ENCODE measurements around the gene ARPP21. TPM values are rescaled to one million over a fixed set of nuclear protein-coding genes. Genes with fewer than 3 reads are reported as not detected.

The ARPP21 gene
- polyA plus RNA-seq, 1 donor: 219 TPM

DNA sequence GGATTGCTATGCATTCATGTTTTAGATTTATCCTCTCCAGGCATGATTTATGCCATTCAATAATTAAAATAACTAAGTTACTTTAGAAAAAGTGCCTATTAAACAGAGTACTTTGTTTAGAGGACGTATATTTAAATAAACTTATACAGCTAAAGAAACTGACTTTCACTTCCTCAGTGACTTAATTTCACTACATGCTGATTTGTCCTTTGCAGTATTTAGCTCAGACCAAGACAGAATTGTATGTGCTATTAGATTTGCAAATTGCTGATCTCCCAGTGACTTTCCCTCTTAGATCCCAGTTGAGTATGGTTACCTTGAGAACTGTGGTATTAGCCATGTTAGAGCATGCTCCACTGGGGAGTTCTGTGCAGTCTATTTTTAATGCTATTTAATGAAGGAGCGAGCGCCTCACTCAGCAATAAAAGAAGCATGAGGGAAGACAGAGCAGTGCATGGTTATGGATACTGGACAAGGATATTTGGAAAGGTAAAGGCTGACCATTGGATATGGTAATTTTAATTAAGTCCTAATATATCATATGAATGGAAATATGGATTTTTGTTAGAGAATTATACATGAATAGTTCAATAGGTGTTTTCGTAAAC, 2.7 kb downstream of the ARPP21 start:
- DNase-seq (ENCODE audit: low read depth): no peak

DNA sequence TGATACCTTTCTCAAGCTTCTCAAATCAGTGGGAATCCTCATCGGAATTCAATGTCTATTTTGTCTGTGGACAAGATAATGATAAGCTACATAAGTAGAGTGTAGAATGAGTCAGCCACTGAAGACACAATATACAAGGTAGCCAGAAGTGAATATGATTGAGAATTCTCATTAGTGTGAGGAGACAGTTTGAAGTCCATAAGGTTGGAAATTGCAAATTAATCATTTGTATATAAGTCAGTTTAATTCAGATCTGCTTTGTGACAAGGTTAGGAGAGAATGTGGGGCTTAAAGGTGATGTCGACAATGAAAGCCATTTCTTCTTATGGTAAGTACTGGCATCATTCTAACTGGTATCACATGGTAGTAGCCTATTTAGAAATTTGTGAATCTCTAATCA, 4.2 kb downstream of the ARPP21 start:
- DNase-seq (ENCODE audit: low read depth): no peak

DNA sequence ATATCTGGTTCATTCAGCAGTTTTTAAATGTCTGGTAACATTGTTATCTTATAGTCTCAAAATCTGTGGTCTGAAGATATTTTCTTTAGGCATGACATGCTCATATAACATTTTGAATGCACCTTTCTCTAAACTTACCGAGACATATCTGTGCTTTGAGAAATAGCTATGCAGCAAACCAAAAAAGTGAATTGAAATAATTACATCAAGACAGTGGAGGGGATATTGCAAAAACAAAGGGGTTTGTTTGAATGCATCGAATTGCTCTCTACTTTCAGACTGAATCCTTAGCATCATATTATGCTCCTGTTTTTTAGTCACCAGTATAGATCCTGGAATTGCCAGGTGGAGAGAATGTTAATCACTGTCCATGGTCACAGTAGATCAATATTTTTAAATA, 5.1 kb downstream of the ARPP21 start:
- DNase-seq (ENCODE audit: low read depth): no peak

DNA sequence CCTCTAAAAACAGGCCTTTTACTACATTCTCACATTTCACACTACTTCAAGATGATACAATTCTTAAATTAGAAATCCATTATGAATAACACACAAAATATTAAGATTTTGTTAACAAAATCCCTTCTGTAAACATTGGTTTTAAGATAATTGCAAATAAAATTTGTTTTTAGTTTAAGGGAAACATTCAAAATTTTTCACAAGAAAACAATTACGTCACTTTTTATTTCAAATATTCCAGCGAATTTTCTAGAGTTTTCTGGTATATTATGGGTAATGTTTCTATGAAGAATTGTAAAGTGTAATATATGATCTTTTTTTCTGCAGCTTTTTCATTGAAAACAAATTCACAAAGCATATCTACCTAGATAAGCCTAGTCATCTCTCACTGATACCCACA, 5.9 kb downstream of the ARPP21 start:
- DNase-seq (ENCODE audit: low read depth): no peak

DNA sequence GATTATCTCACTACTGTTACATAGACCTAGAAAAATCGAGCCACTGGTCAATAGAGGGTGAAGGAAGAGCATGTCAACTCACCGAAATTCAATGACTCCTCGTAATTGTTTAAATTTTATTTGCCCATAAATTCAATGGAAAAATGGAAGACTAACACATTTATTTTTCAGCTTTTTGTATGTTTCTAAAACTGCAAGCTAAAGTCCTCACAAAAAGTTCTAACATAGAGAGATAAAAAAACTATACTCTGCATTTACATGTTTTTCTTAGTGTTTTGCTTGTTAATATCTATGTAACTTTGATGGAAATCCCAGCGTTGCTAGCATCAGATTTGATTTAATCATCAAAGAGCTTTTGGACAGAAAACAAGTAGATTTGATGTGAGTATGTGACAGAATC, 6.8 kb downstream of the ARPP21 start:
- DNase-seq (ENCODE audit: low read depth): no peak

DNA sequence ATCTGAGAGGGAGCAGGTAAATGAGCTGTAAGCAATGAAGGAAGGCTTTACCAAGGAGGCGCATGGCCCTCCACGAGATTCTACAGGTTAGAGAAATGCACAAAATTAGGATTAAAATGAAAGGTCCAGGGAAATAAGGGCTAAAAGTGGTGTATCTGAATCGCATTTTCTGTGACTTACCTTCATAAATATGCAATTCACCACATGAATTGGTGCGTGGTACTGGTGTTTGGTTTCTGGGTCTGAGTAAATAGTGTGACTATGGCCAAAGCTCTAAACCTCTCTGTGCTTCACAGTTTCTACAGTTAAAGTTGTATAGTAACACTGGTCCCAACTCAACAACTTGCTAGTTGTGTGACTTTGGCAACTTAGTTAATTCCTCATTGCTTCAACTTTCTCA, 8.1 kb downstream of the ARPP21 start:
- no peak for DNase-seq (ENCODE audit: low read depth)

DNA sequence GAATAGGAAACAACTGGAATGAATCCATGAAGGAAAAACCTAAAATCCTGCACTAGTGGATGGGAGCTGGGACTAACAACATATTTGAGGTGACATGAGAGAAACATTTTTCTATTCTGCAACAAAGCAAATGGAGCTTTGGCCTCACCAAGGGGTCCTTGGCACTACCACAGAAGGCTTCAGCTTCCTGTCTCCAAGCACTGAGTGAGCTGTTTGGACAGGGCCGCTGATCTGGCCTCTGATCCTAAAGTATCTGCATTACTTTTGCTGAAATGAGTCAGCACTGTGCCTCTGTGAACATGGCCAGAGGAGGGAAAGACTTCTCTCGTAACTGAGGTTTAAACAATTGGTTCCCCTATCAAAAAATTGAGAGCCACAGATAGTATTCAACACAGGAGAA, 9.0 kb downstream of the ARPP21 start:
- DNase-seq (ENCODE audit: low read depth): no peak

DNA sequence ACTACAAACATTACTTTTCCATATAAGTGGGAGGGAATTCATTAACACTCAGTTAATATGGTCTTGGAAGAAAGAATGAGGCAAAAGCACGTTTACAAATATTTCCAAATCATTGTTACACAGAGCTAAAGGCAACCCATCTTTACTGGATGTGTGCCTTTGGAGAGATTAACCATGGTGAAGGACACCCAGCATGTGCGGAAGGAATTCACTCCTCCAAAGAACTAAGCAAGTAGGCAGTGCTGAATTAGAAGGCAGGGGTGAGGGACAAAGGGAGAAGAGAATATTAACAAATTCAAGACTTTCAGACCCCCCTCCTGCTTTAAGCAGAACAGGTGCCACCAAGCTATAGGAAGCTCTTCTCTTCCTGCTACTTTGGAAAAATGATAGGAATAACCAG, 10.1 kb downstream of the ARPP21 start:
- no peak for DNase-seq (ENCODE audit: low read depth)

DNA sequence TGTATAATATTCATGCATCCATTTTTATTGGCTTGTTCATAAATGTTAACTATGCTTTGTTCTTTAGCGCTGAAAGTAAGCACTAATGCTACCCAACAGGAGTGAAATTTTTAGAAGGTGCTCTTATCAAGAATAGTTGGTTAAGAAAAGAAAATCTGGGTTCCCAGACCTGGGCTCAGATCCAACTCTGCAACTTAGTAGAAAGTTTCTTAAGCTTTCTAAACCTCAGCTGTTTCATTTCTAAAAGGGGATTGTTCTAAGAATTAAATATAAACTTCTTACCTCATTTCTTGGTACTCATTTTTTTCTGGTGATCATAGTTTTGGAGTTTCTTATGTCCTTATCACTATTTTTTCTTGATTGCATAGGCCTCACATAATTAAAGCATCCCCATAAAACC, 12.1 kb downstream of the ARPP21 start:
- DNase-seq (ENCODE audit: low read depth): no peak

DNA sequence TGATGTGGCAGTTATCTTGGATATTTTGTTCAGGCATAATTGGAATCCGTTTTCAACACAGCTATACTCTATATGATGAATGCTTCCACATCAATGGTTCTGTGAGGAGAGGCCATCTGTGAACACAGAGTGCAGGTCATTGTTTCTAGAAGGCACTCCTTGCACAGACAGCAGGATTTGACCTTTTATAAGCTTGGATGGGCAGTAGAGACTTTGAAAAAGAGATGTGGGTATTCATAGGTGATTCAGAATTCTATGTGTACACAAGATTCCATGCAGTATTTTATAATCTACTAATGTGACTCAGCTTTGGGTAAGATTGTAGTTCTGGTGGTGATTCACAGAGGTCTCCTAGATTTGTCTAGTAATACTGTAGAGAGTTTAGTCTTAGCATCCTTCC, 12.5 kb downstream of the ARPP21 start:
- no peak for DNase-seq (ENCODE audit: low read depth)

DNA sequence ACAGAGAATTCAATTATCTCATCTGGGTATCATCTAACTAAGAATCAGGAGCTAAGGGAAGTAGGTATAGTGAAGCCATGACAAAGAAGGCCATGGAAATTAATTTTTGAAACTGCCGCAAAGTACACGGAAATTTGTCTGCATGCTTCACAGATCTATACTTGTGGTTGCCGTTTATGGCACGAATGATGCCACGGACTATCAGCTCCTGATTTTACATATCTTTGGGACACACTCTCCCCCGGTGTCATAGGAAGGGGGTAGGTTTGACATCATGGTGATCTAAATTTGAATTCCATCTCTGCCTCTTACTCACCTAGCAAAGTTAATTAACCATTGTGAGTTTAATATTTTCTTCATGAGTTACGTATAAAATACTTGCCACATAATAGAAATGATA, 14.0 kb downstream of the ARPP21 start:
- DNase-seq (ENCODE audit: low read depth): no peak

DNA sequence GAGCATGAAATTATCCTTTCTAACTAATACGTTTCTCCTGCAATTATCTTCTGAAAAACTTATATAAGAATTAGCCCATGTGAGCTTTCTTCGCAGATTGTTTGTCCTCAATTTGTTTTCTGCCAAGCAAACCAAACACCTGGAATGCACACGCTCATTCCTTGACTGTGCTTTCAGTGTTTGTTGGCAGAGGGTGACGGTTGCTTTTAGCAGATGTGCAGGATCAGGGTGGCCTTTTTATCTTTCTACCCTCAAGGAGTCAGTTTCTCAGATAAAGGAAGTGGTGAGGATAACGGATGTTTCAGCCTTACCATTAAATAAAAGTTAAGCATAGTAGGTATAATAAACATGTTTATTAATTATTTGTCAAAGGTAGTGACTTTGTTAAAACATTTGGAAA, 15.2 kb downstream of the ARPP21 start:
- DNase-seq (ENCODE audit: low read depth): no peak

DNA sequence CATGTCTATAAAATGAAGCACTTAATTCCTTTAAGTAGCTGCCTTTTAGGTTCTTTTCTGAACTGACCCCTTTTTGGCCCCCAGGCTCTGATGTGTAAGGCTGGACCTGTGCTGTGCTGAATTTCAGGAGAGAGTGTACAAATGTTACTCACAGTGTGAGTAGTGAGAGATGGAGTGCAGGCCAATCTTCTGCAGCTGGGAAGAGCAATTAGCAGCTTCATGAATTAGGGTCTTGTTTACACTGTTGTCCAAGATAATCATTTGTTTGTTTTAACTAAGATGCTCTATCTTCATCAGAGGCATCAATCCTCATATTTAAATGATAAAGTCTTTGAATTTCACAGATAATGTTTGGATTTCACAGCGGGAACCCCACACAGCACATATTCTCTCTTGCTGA, 19.4 kb downstream of the ARPP21 start:
- no peak for DNase-seq (ENCODE audit: low read depth)

DNA sequence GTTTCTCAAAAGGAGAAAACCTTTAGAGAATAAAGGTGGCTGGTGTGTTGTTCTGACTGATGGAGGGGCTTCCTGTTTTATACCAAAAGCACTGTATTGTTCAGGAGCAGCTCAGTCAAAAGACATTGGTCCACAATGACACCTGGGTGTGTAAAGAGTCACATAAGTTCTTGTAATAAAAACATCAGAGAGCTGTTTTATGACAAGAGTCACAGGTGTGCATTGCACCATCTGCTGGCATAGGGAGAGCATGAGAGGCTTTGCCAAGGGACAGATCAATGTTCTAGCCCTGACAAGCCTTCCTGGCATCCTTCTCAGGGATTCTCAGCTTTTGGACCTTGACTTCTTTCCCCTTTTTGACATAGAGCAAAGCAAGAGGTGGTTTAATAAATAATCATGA, 20.4 kb downstream of the ARPP21 start:
- no peak for DNase-seq (ENCODE audit: low read depth)

DNA sequence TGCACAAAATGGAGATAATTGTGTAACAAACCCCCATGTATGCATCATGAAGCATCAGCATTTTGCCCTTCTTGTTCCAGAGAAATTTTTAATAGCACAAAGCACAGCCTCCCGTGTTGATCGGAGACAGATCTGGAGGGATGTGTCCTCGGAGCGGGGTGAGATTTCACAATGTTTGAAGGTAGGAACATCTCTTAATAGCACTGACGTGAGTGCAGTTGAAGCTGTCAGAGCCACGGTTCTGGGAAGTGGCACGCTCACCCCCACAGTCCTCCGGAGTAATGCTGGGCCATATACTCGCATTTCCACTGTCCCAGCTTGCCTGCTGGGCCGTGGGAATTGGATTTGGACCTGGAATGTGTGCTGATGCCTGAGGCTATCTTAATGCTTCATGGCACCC, 24.1 kb downstream of the ARPP21 start:
- DNase-seq (ENCODE audit: low read depth): no peak

DNA sequence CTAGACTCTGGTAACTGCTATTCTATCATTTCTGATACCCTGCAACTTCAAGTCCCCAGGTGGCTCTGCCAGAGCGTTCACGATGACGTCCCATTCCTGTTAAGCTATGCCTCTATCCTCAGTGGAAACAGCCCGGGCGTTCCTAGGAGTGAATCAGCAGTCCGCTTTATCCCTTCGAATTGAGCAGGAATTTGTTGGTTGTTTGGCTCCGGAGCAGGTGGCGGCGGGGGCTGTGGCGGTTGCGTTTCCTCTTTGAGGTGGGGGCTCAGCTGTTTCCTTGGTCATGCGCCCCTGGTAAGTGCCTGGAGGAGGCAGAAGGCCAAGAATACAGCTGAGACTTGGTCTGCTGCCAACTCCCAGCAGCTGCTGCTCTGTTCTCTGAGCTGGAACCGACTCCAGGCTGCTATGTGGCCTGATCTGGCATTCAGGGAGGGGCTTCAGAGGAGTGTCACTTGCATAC, 25.2 kb downstream of the ARPP21 start:
- peak; percentile 52 for DNase-seq (ENCODE audit: low read depth)

DNA sequence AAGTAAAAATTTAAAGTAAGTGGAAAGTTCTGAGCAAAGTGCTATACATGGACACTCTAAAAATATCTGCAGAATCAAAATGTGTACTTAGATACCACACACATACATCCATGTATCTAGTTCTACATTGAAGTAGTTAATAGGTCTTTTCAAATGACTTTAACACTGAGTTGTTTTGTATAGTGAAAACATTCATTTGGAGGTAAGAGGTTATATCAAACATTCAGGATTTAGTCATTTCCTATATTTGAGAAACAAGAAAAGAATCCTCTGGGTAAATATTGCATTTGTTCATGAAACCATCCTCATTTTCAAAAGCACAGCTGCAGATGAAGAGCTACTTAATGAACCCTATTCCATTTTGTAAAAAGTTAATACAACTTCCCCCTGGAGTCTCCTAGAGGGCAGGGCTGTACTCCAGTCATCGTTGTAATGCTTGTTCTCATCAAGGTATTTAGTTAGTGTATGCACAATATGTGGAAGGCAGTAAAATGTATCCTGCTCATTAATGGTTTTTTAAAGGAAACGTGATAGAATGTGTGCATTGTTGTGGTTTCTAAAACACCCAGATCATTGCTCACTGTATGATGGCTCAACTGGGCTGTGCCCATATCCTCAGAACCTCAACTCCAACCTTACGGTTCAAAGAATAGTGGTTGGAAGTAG, 26.2 kb downstream of the ARPP21 start:
- DNase-seq (ENCODE audit: low read depth): no peak

DNA sequence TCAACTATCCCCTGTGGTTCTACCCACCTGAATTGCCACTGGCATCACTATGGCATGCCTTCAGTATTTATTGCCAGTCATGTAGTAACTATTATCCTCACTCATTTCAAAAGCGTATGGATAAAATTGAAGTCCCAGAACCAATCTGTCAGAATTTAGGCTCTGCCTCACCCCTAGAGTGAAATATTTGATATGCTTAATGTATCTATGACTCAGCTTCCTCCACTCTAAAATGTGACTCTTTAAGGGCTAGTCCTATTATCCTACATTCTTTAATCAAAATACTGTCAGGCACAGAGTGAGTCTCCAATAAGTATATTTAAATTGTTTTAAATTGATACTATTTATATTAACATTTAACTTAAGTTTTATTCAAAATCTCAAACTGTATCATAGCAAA, 27.6 kb downstream of the ARPP21 start:
- DNase-seq (ENCODE audit: low read depth): no peak

DNA sequence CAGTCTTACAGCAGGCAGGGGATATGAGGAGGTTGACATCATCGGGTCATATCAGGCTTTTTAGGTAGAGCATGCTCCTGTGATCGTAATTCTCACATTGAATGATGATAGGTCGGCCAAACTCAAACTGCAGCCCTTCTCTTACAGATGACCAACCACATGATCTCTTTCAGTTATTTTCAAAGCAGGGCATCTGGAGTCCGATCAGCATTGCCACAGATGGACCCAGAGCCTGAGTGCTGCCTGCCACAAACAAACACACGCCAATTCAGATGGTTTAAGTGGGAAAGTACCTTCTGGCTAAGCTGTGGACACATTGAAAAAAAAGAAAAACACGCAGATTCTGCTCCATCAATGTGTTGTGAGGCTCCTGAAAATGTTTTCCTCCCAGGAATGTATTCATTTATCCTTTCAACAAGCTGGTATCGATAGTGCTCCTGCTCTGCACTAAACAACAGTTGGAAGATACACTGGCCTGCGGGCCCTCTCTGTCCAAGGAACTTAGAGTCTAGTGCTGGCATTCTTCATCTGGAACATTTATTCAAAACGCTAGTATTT, 31.2 kb downstream of the ARPP21 start:
- no peak for DNase-seq (ENCODE audit: low read depth)

DNA sequence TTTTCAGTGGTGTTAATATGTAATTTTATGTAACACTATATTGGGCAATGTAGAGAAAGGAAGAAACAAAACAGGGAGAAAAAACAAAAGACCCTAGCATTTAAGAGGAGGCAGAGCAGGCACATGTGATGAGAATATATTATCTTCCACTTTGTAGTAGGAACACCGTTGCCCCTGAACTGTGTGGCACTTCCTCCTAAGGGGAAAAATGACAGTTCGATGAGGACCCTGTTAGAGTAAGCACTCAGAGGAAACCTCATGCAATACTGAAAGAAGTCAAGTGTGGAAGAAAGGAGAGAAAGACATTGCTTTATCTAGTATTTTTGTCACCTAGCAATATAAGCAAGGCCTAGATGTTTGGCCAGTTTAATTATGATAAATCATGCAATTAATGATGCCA, 32.2 kb downstream of the ARPP21 start:
- DNase-seq (ENCODE audit: low read depth): no peak

DNA sequence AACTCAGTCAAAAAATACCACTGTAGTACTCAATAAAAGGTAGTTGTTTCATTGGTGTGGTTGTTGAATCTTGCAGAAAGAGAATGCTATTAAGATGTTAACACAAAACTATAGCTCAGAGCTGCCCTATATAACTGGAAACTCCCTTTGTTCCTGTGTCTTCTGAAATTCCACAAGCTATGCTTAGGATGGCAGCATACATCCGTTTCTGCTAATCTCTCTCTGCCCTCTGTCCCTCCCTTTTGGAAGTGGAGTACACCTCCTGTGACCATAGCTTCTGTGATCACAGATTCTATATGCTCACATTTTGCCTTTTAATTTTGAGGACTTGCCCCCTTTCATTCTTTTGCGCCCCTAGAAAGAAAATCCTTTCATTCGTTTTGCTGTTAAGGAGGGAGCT, 33.7 kb downstream of the ARPP21 start:
- no peak for DNase-seq (ENCODE audit: low read depth)

DNA sequence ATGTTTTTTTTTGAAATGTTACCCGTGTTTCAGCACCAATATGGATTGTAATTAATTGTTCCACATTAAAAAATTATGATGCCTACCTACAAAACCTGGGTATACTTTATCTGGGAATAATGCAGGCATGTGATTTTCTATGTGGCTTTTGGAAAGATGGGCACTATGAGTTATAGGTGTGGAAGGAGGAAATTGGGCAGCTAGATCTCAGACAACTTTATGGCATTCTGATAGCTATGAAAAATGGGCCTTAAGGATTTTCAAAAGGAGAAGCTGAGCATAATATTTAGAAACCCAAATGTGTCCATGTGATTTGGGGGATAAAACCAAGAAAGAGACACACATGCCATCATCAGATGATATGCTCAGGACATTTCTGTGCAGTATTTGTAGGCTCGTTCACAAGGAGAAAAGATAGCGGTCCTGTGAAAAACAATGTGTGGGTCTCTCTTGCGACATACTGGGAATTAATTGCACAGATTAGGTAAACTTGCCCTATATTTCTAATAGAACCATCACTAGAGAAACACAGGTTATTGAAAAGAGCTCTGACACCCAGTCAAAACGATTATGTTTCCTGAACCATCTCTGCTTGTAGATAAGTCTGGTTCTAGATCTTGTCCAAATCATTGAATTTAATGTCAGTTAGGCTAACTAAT, 35.3 kb downstream of the ARPP21 start:
- DNase-seq (ENCODE audit: low read depth): no peak

DNA sequence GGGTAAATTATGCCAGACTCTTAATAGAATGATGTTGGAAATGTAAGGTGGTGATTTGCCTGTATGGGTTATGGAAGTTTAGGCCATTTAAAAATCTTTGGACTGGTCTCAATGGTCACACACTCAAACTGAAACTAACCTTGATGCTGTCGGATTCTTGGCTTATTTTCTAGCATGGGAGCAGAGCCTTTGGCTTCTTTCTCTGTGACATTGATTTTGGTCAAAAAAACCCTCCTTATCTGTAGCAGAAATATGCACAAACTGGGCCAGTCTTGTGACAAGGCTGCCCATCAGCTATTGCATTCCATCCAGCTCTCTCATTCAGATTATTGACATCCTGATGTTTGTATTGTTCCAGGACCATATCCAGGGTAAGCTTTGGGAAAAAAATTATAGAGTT, 35.9 kb downstream of the ARPP21 start:
- DNase-seq (ENCODE audit: low read depth): no peak
